ENCODE results near the gene CCR6. TPM values are rescaled to one million over a fixed set of nuclear protein-coding genes. Genes with fewer than 3 reads are reported as not detected.

CCR6 gene
- total RNA-seq, 1 experiment from 2014 or later, result not detected

- Histone ChIP-seq H3K4me1 (peaks cover 16% of the 10 kb centered on the region), H3K36me3 (ENCODE audit: control insufficient read depth, insufficient read depth, low read length) (no peaks in the 10 kb centered on the region), H3K4me3 (ENCODE audit: low read depth, low read length) (no peak overlapping the region), H3K27me3 (replicated peaks; ENCODE audit: control insufficient read depth, insufficient read depth, low read length) (no peaks in the 10 kb centered on the region), H3K9me3 (no peaks in the 10 kb centered on the region)
- H3K36me3 Mint-ChIP-seq (ENCODE audit: insufficient read depth, unreplicated experiment), result no peaks in the 10 kb centered on the region
- peaks cover 13% of the 10 kb centered on the region for H3K4me1 Mint-ChIP-seq (ENCODE audit: low read depth, unreplicated experiment)
- POLR2A ChIA-PET, result no interaction called here
- no TSS peak for BruUV-seq (replicated peaks)
- H3K4me3 Mint-ChIP-seq (ENCODE audit: unreplicated experiment), result no peak overlapping the region
- intact Hi-C loops (cut with micrococcal nuclease; ENCODE audit: unreplicated experiment), result loop anchor here (5.0 kb wide), 1 partner anchor 127 kb away; the partner anchor contains the start of gene CEP43
- CTCF ChIA-PET, result interaction anchor here (6.1 kb wide), 1 partner anchor 17 kb away, joined by 90 read pairs; no protein-coding TSS in a partner anchor
- no peak for TF ChIP-seq CTCF (IDR thresholded peaks at IDR 0.05; ENCODE audit: insufficient read depth in 1 of 2, low read depth in 1 of 2, low read length in 1 of 2, severe bottlenecking in 1 of 2, unreplicated experiment in 1 of 2)
- no peak for DNase-seq
- H3K27me3 Mint-ChIP-seq (ENCODE audit: insufficient read depth, unreplicated experiment), result no peaks in the 10 kb centered on the region
- H3K9me3 Mint-ChIP-seq (ENCODE audit: unreplicated experiment), result no peaks in the 10 kb centered on the region
- H3K27ac Mint-ChIP-seq (ENCODE audit: unreplicated experiment), result no peak overlapping the region
Measured at GRCh38 chr6:167124753-167125152, 1.9 kb downstream of the CCR6 start.

GRCh38 chr6:167125410-167125809, 2.5 kb downstream of the CCR6 start:
- Mint-ChIP-seq H3K36me3 (ENCODE audit: insufficient read depth, unreplicated experiment) (no peaks in the 10 kb centered on the region), H3K4me3 (ENCODE audit: unreplicated experiment) (no peak overlapping the region), H3K27me3 (ENCODE audit: insufficient read depth, unreplicated experiment) (no peaks in the 10 kb centered on the region), H3K27ac (ENCODE audit: unreplicated experiment) (no peak overlapping the region), H3K9me3 (ENCODE audit: unreplicated experiment) (no peaks in the 10 kb centered on the region), H3K4me1 (ENCODE audit: low read depth, unreplicated experiment) (peaks cover 13% of the 10 kb centered on the region)
- Histone ChIP-seq H3K27me3 (replicated peaks; ENCODE audit: control insufficient read depth, insufficient read depth, low read length) (no peaks in the 10 kb centered on the region), H3K9me3 (no peaks in the 10 kb centered on the region), H3K4me1 (peaks cover 16% of the 10 kb centered on the region), H3K4me3 (ENCODE audit: low read depth, low read length) (no peak overlapping the region), H3K36me3 (ENCODE audit: control insufficient read depth, insufficient read depth, low read length) (no peaks in the 10 kb centered on the region)
- no peak for TF ChIP-seq CTCF (IDR thresholded peaks at IDR 0.05; ENCODE audit: insufficient read depth in 1 of 2, low read depth in 1 of 2, low read length in 1 of 2, severe bottlenecking in 1 of 2, unreplicated experiment in 1 of 2)
- no TSS peak for BruUV-seq (replicated peaks)
- DNase-seq, result no peak
- ChIA-PET POLR2A (no interaction called here), CTCF (no interaction called here)
- intact Hi-C loops (cut with micrococcal nuclease; ENCODE audit: unreplicated experiment), result no loop called here

- Mint-ChIP-seq H3K4me1 (ENCODE audit: low read depth, unreplicated experiment) (peaks cover 13% of the 10 kb centered on the region), H3K27me3 (ENCODE audit: insufficient read depth, unreplicated experiment) (no peaks in the 10 kb centered on the region), H3K4me3 (ENCODE audit: unreplicated experiment) (no peak overlapping the region), H3K9me3 (ENCODE audit: unreplicated experiment) (no peaks in the 10 kb centered on the region), H3K27ac (ENCODE audit: unreplicated experiment) (no peak overlapping the region), H3K36me3 (ENCODE audit: insufficient read depth, unreplicated experiment) (no peaks in the 10 kb centered on the region)
- BruUV-seq (replicated peaks), result no TSS peak
- H3K27me3 ChIP-seq (replicated peaks; ENCODE audit: control insufficient read depth, insufficient read depth, low read length), result no peaks in the 10 kb centered on the region
- no peaks in the 10 kb centered on the region for H3K9me3 ChIP-seq
- POLR2A ChIA-PET, result no interaction called here
- H3K36me3 ChIP-seq (ENCODE audit: control insufficient read depth, insufficient read depth, low read length), result no peaks in the 10 kb centered on the region
- intact Hi-C loops (cut with micrococcal nuclease; ENCODE audit: unreplicated experiment), result no loop called here
- peaks cover 16% of the 10 kb centered on the region for H3K4me1 ChIP-seq
- DNase-seq, result no peak
- no peak overlapping the region for H3K4me3 ChIP-seq (ENCODE audit: low read depth, low read length)
- no peak for TF ChIP-seq CTCF (IDR thresholded peaks at IDR 0.05; ENCODE audit: insufficient read depth in 1 of 2, low read depth in 1 of 2, low read length in 1 of 2, severe bottlenecking in 1 of 2, unreplicated experiment in 1 of 2)
- CTCF ChIA-PET, result no interaction called here
Measured at GRCh38 chr6:167125855-167126349, 3.0 kb downstream of the CCR6 start.

Data from Caco-2 (cell line).